Fibroblast of lung (primary cell): ENCODE measurements around the gene PDE6A. TPM values are rescaled to one million over a fixed set of nuclear protein-coding genes. Genes with fewer than 3 reads are reported as not detected.

Experiments used
- DNase-seq, 2 donors: peaks; one replicate each; pipeline versions ENCODE4 v3.0.0 to v3.0.0-alpha.2; 2010; ENCODE audit warnings: low read depth in 2 of 2
- H2AFZ ChIP-seq: 2 replicates; pipeline ENCODE4 v1.5.1; 2012; ENCODE audit warnings: low read length, control low read depth, inconsistent platforms
- H3K27ac ChIP-seq: 2 replicates; pipeline ENCODE4 v1.5.1; 2011; ENCODE audit warnings: low read length, control low read depth; ENCODE audit not compliant: insufficient read depth
- H3K27me3 ChIP-seq: 2 replicates; pipeline ENCODE4 v1.5.1; 2011; ENCODE audit warnings: mild to moderate bottlenecking, low read length; ENCODE audit not compliant: control insufficient read depth, insufficient read depth
- H3K36me3 ChIP-seq: 2 replicates; pipeline ENCODE4 v1.5.1; 2011; ENCODE audit warnings: low read length; ENCODE audit not compliant: control insufficient read depth, insufficient read depth
- H3K4me1 ChIP-seq: 2 replicates; pipeline ENCODE4 v1.5.1; 2011; ENCODE audit warnings: low read length; ENCODE audit not compliant: control insufficient read depth, insufficient read depth; ENCODE audit errors: extremely low read depth
- H3K4me2 ChIP-seq: 2 replicates; pipeline ENCODE4 v1.5.1; 2011; ENCODE audit warnings: low read length, control low read depth; ENCODE audit not compliant: insufficient read depth; ENCODE audit errors: extremely low read depth
- H3K4me3 ChIP-seq, 4 experiments: fragments of 200-600 bp in 1 of 4; sonication (generic) in 1 of 4; replicated peaks in 1 of 4; 2 replicates each; pipeline ENCODE4 v1.5.1; 2011 to 2016; ENCODE audit warnings: low read length in 4 of 4, low read depth in 3 of 4, mild to moderate bottlenecking in 3 of 4, control low read depth in 2 of 4, inconsistent platforms in 1 of 4, mixed read lengths in 1 of 4; ENCODE audit not compliant: insufficient read depth in 1 of 4; ENCODE audit errors: control extremely low read depth in 1 of 4
- H3K79me2 ChIP-seq: 2 replicates; pipeline ENCODE4 v1.5.1; 2012; ENCODE audit warnings: mild to moderate bottlenecking, low read length, inconsistent platforms; ENCODE audit not compliant: control insufficient read depth, insufficient read depth
- H3K9ac ChIP-seq: 2 replicates; pipeline ENCODE4 v1.5.1; 2011; ENCODE audit warnings: mild to moderate bottlenecking, low read length, control low read depth; ENCODE audit not compliant: insufficient read depth
- H3K9me3 ChIP-seq: 2 replicates; pipeline ENCODE4 v1.5.1; 2012; ENCODE audit warnings: low read depth, low read length; ENCODE audit not compliant: control insufficient read depth, insufficient read depth
- H4K20me1 ChIP-seq: 2 replicates; pipeline ENCODE4 v1.5.1; 2011; ENCODE audit warnings: low read length; ENCODE audit not compliant: control insufficient read depth, insufficient read depth; ENCODE audit errors: extremely low read depth
- CTCF ChIP-seq, 2 donors: IDR thresholded peaks in 1 of 2; conservative IDR thresholded peaks in 1 of 2; 1 replicate in 1 of 2; 2 replicates in 1 of 2; pipeline ENCODE4 v1.5.1; 2011 to 2012; ENCODE audit warnings: low read length in 2 of 2, control low read depth in 1 of 2, inconsistent platforms in 1 of 2, low read depth in 1 of 2, mild to moderate bottlenecking in 1 of 2
- EZH2 ChIP-seq: IDR thresholded peaks from 2 replicates; pipeline ENCODE4 v1.5.1; 2012; ENCODE audit warnings: low read length, control low read depth, mild to moderate bottlenecking; ENCODE audit errors: missing control alignments
- polyA plus RNA-seq, 2 donors: library from polyadenylated mRNA; depleted of rRNA in 1 of 2; stranded (reverse) in 1 of 2; unstranded in 1 of 2; fragments of >200 nt; gene quantifications; 2 replicates each; pipeline ENCODE4 v1.2.1, GENCODE V29; 2011 to 2012; ENCODE audit warnings: missing spikeins in 1 of 2
- total RNA-seq: library from RNA; depleted of rRNA; stranded (reverse); fragments of >200 nt; gene quantifications from 2 replicates; pipeline ENCODE4 v1.2.1, GENCODE V29; 2014

PDE6A gene
- total and polyA plus RNA-seq, 2 donors (not counting 1 experiment from before 2014, with no cell fraction given) = under 0.01 TPM; not detected in 1

GRCh38 chr5:149853701-149854100 lies 90.9 kb downstream of the PDE6A start:
- Histone ChIP-seq H3K4me2 (no peak overlapping the region), H3K4me3 (no peak overlapping the region), H4K20me1 (no peaks in the 10 kb centered on the region), H3K36me3 (no peaks in the 10 kb centered on the region), H3K79me2 (no peaks in the 10 kb centered on the region), H3K9ac (no peak overlapping the region), H3K27me3 (no peaks in the 10 kb centered on the region), H3K4me1 (no peaks in the 10 kb centered on the region), H3K9me3 (no peaks in the 10 kb centered on the region), H2AFZ (no peak overlapping the region), H3K27ac (no peak overlapping the region)
- TF ChIP-seq EZH2 = no peak
- TF ChIP-seq CTCF (conservative IDR thresholded peaks at IDR 0.05 in 1 of 2, IDR thresholded peaks at IDR 0.05 in 1 of 2; ENCODE audit: low read depth in 1 of 2, low read length in 2 of 2) = no peak
- no peak for DNase-seq

GRCh38 chr5:149853331-149853648 lies 91.3 kb downstream of the PDE6A start:
- no peak for TF ChIP-seq CTCF (conservative IDR thresholded peaks at IDR 0.05 in 1 of 2, IDR thresholded peaks at IDR 0.05 in 1 of 2; ENCODE audit: low read depth in 1 of 2, low read length in 2 of 2)
- no peak for TF ChIP-seq EZH2
- Histone ChIP-seq H3K4me2 (peak overlapping the region; percentile 15), H3K4me1 (no peaks in the 10 kb centered on the region), H3K27ac (no peak overlapping the region), H3K9ac (no peak overlapping the region), H3K79me2 (no peaks in the 10 kb centered on the region), H4K20me1 (no peaks in the 10 kb centered on the region), H3K9me3 (no peaks in the 10 kb centered on the region), H3K36me3 (no peaks in the 10 kb centered on the region), H3K4me3 (no peak overlapping the region), H3K27me3 (no peaks in the 10 kb centered on the region), H2AFZ (peak overlapping the region; percentile 24)
- no peak for DNase-seq

- no peaks in the 10 kb centered on the region for H3K9me3 ChIP-seq
- peak overlapping the region; percentile 15 for H3K4me2 ChIP-seq
- H3K79me2 ChIP-seq = no peaks in the 10 kb centered on the region
- DNase-seq = peak; percentile 68 to 82
- H3K4me1 ChIP-seq = no peaks in the 10 kb centered on the region
- H3K9ac ChIP-seq = no peak overlapping the region
- H3K36me3 ChIP-seq = no peaks in the 10 kb centered on the region
- TF ChIP-seq EZH2 (no peak), CTCF (conservative IDR thresholded peaks at IDR 0.05 in 1 of 2, IDR thresholded peaks at IDR 0.05 in 1 of 2; ENCODE audit: low read depth in 1 of 2, low read length in 2 of 2) (peak; percentile 87 to 97)
- no peak overlapping the region for H3K4me3 ChIP-seq
- no peak overlapping the region for H3K27ac ChIP-seq
- no peaks in the 10 kb centered on the region for H4K20me1 ChIP-seq
- H2AFZ ChIP-seq = peak overlapping the region; percentile 24
- no peaks in the 10 kb centered on the region for H3K27me3 ChIP-seq
Observed at GRCh38 chr5:149852641-149853330, 91.8 kb downstream of the PDE6A start.
